Uterus (tissue), 4 donors: ENCODE results near the gene OR6B3. TPM values are rescaled to one million over a fixed set of nuclear protein-coding genes. Genes with fewer than 3 reads are reported as not detected.

Source experiments
- DNase-seq, 2 donors: peaks; one replicate each; pipeline ENCODE4 v3.0.0-alpha.2; 2019 to 2020
- H3K27ac ChIP-seq, 2 donors: fragments of 200-600 bp; sonication (generic); 1 replicate in 1 of 2; 2 replicates in 1 of 2; pipeline ENCODE4 v1.5.1; 2016 to 2018
- H3K27me3 ChIP-seq, 2 donors: fragments of 200-600 bp; sonication (generic); one replicate each; pipeline ENCODE4 v1.5.1; 2018 to 2019; ENCODE audit warnings: control low read depth in 1 of 2
- H3K36me3 ChIP-seq, 2 donors: fragments of 200-600 bp; sonication (generic); one replicate each; pipeline ENCODE4 v1.5.1; 2019; ENCODE audit warnings: control low read depth in 1 of 2
- H3K4me1 ChIP-seq, 2 donors: fragments of 200-600 bp; sonication (generic); one replicate each; pipeline ENCODE4 v1.5.1; 2018 to 2019; ENCODE audit warnings: control low read depth in 1 of 2
- H3K4me3 ChIP-seq, 2 donors: fragments of 200-600 bp; sonication (generic); 1 replicate in 1 of 2; 2 replicates in 1 of 2; pipeline ENCODE4 v1.5.1; 2018 to 2019; ENCODE audit warnings: mild to moderate bottlenecking in 1 of 2
- H3K9me3 ChIP-seq, 2 donors: fragments of 200-600 bp; sonication (generic); one replicate each; pipeline ENCODE4 v1.5.1; 2019; ENCODE audit warnings: control low read depth in 1 of 2
- POLR2A ChIP-seq, 2 donors: fragments of 450-650 bp; IDR thresholded peaks; one replicate each; pipeline ENCODE4 v1.6.1; 2016; ENCODE audit warnings: antibody characterized with exemption in 2 of 2, mild to moderate bottlenecking in 1 of 2, moderate library complexity in 1 of 2
- intact Hi-C: fragments of 100-400 bp; cut with DNase I; formaldehyde crosslinking; loops from one replicate; pipeline ENCODE4 v1.15.1; 2023; ENCODE audit warnings: low total_unique reads
- total RNA-seq, 4 donors: library from RNA; depleted of rRNA in 3 of 4; stranded (reverse); fragments of >200 nt in 3 of 4; gene quantifications; one replicate each; pipeline versions ENCODE4 v1.1.0 to v1.2.4, GENCODE V29; 2014 to 2023
- TF ChIP-seq, protein P1 (sequence below), 4 experiments: fragments of 200-600 bp in 2 of 4; fragments of 450-650 bp in 2 of 4; sonication (generic) in 2 of 4; IDR thresholded peaks; one replicate each; pipeline ENCODE4 v1.5.1; 2016 to 2019; ENCODE audit warnings: antibody characterized with exemption in 4 of 4, mild to moderate bottlenecking in 2 of 4, moderate library complexity in 1 of 4
- donor health status: DM: yes; HTN: yes; CAD: no.

Gene OR6B3
- total RNA-seq = not detected

DNA sequence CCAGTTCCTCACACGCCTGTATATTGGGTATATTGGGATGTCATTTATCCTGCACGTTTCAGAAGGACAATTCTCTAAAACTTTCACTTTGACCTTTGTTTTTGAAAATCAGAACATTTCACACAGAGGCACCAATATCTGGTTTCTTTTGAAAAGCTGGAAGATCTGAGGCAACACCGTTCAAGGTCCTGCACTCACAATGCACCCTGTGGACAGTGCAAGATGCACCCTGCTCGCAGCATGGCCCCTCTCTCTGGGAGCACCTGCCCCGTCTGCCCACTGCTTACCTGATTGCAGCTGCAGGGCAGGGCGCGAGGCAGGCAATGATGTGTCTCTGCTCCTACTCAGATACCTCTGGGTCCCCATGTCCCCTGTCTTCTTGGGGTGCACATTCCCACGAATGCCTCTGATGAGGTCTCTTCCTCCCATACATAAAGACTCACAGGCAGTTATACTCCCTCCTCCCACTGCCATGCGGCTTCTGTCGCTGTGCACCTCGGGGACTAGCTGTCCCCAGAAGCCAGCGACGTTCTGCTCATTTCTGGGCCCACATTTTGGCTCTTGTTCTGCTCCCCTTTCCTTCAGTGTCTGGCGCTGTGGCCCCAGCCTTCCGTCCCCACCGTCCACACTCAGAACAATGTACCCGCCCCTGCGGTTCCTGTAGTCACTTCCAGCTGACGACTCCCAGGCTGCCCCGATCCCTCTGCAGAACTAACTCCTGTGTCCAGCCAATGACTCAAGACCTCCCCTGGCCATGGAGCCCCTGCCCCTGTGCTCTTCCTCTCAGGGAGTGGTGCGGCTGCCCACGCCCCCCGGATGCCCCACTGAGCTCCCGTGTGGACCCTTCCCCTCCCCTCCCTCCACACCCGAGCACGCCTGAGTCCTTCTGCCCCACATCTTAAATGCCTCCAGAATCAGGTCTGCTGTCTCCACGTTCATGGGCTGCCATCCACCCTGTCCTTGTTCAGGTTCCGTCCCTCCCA, at the start of gene OR6B3:
Gene OR6B3, minus strand, starts transcription at position 349 of the 983 bp plus-strand sequence.
- no peak within 1 kb of the TSS for H3K4me3 ChIP-seq
- no peaks in the 10 kb centered on the region for H3K36me3 ChIP-seq
- no peaks in the 10 kb centered on the region for H3K9me3 ChIP-seq
- no peak for TF ChIP-seq POLR2A (IDR thresholded peaks at IDR 0.05)
- TF ChIP-seq, protein P1, sequence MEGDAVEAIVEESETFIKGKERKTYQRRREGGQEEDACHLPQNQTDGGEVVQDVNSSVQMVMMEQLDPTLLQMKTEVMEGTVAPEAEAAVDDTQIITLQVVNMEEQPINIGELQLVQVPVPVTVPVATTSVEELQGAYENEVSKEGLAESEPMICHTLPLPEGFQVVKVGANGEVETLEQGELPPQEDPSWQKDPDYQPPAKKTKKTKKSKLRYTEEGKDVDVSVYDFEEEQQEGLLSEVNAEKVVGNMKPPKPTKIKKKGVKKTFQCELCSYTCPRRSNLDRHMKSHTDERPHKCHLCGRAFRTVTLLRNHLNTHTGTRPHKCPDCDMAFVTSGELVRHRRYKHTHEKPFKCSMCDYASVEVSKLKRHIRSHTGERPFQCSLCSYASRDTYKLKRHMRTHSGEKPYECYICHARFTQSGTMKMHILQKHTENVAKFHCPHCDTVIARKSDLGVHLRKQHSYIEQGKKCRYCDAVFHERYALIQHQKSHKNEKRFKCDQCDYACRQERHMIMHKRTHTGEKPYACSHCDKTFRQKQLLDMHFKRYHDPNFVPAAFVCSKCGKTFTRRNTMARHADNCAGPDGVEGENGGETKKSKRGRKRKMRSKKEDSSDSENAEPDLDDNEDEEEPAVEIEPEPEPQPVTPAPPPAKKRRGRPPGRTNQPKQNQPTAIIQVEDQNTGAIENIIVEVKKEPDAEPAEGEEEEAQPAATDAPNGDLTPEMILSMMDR (IDR thresholded peaks at IDR 0.05) = no peak
- no peak for DNase-seq
- H3K27me3 ChIP-seq = peaks cover 0 to 7% of the 10 kb centered on the region in 2 donors
- intact Hi-C loops = no loop called here
- H3K4me1 ChIP-seq = no peaks in the 10 kb centered on the region
- no peak within 1 kb of the TSS for H3K27ac ChIP-seq

DNA sequence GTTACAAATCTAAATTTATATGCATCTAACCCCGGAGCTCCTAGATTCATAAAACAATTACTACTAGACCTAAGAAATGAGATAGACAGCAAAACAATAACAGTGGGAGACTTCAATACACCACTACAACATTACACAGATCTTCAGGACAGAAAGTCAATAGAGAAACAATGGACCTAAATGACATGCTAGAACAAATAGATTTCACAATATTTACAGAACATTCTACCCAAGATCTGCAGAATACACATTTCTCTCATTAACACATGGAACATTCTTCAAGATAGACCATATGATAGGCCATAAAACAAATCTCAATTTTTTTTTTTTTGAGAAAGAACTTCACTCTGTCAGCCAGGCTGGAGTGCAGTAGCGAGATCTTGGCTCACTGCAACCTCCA, 45.0 kb upstream of the OR6B3 start:
- Histone ChIP-seq H3K4me3 (no peak overlapping the region), H3K36me3 (no peaks in the 10 kb centered on the region), H3K9me3 (peaks cover 0 to 10% of the 10 kb centered on the region in 2 donors), H3K27me3 (peaks cover 7 to 23% of the 10 kb centered on the region in 2 donors), H3K4me1 (no peaks in the 10 kb centered on the region), H3K27ac (no peak overlapping the region)
- DNase-seq = no peak
- TF ChIP-seq, protein P1 (IDR thresholded peaks at IDR 0.05) = no peak
- TF ChIP-seq POLR2A (IDR thresholded peaks at IDR 0.05) = no peak
- intact Hi-C loops = no loop called here

DNA sequence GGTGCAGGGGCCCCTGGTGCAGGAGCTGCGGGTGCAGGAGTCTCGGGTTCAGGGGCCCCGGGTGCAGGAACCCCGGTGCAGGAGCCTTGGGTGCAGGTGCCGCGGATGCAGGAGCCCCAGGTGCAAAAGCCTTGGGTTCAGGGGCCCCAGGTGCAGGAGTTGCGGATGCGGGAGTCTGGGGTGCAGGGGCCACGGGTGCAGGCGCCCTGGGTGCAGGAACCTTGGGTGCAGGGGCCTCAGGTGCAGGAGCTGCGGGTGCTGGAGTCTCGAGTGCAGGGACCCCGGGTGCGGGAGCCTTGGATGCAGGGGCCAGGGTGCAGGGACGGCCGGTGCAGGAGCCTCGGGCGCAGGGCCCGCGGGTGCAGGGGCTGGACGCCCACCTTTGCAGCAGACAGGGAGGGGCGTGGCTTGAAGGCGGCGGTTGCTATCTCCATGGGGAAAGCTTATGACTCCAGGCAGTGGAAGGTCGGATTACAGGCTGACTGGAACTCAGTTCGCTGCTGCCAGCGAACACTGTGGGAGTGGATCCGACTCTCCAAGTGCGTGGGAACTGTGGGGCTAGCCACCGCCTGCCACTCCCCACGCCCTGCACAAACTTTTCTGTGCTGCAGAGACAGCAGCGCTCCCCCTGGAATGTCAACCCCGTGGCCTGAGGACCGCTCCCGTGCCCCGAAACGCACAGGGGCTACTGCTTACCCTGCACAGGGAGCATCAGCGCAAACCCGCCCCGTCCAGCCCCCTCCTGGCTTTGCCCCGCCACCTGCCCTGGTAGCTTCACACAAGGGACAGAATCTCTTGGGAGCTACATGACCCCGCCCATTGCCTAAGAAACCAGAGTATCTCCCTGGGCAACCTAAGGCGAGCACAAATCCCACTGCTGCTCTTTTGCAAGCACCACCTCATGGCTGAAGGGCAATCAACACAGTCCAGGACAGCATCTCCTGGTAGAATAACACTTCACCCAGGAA, 42.5 kb upstream of the OR6B3 start:
- no peak overlapping the region for H3K27ac ChIP-seq

DNA sequence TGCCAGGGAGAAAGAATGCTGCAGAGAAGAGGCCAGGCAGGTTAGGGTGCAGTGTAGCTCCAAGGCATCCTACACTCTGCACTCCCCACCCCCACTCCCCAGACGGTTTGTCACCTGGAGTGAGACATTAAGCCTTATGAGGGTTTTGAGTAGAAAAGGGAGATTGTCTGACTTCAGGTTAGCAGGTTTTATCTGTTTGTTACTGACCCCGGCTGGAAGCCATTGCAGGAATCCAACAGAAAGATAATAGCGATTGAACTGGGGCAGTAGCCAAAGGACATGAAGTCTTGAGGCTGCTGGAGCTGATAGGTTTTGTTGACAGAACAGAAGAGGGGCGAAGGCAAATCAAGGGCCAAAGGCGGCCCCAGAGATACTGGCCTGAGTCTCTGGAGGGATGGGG, 36.0 kb upstream of the OR6B3 start:
- no peak for TF ChIP-seq POLR2A (IDR thresholded peaks at IDR 0.05)
- TF ChIP-seq, protein P1 (IDR thresholded peaks at IDR 0.05) = no peak
- Histone ChIP-seq H3K4me1 (no peaks in the 10 kb centered on the region), H3K27me3 (no peaks in the 10 kb centered on the region), H3K36me3 (no peaks in the 10 kb centered on the region), H3K4me3 (no peak overlapping the region), H3K27ac (no peak overlapping the region), H3K9me3 (peaks cover 0 to 5% of the 10 kb centered on the region in 2 donors)
- no peak for DNase-seq
- intact Hi-C loops = no loop called here

More for the DNA sequence above, 42.5 kb upstream of the OR6B3 start:
- Histone ChIP-seq H3K9me3 (peaks cover 0 to 10% of the 10 kb centered on the region in 2 donors), H3K4me3 (no peak overlapping the region), H3K27me3 (peaks cover 7 to 23% of the 10 kb centered on the region in 2 donors), H3K36me3 (no peaks in the 10 kb centered on the region), H3K4me1 (no peaks in the 10 kb centered on the region)
- no peak for DNase-seq
- intact Hi-C loops = no loop called here
- TF ChIP-seq POLR2A (IDR thresholded peaks at IDR 0.05) = no peak
- TF ChIP-seq, protein P1 (IDR thresholded peaks at IDR 0.05) = no peak
